Body of pancreas (tissue), 4 donors: ENCODE results near the gene PLA2G2E.

Experiments
- POLR2A ChIP-seq, 3 donors: fragments of 450-650 bp; IDR thresholded peaks; one replicate each; pipeline ENCODE4 v1.6.1; 2016; ENCODE audit warnings: antibody characterized with exemption in 3 of 3, mild to moderate bottlenecking in 2 of 3
- TF ChIP-seq, protein P1 (sequence below), 7 experiments: fragments of 450-650 bp in 4 of 7; fragments of 200-600 bp in 3 of 7; sonication (generic) in 3 of 7; IDR thresholded peaks; one replicate each; pipeline ENCODE4 v1.5.1; 2016 to 2019; ENCODE audit warnings: antibody characterized with exemption in 7 of 7

DNA sequence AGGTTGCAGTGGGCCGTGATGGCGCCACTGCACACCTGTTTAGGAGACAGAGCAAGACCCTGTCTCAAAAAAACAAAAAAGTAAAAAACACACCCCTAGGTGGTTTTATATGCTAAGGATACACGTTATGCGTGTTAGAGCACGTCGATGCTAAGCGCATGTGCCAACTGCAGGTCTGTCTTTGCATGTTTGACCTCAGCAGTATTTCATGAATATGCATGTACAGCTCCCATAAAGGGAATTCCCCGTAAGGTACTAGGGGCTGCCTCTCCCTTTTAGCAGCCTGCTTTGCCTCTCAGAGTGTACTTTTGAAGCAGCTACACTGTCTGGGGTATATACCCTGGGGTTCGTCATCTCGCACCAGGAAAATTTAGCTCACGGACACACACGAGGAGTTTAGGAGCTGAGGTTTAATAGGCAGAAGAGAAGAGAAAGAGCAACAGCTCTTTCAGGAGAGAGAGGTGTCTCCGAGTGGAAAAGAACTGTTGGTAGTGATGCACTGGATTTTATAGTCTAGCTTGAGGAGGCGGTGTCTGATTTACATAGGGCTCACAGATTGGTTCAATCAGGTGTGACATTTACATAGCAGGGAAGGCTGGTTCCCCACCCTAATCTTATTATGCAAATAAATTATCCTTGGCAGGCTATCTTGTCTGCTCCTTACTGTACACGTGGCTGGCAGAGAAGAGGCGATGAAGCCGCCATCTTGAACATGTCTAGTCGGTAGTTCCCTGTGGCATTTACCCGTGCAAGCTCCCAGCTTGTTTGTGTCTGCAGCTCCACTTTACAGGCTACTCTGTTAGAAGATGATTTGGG lies 45.4 kb downstream of the PLA2G2E start:
- TF ChIP-seq, protein P1, sequence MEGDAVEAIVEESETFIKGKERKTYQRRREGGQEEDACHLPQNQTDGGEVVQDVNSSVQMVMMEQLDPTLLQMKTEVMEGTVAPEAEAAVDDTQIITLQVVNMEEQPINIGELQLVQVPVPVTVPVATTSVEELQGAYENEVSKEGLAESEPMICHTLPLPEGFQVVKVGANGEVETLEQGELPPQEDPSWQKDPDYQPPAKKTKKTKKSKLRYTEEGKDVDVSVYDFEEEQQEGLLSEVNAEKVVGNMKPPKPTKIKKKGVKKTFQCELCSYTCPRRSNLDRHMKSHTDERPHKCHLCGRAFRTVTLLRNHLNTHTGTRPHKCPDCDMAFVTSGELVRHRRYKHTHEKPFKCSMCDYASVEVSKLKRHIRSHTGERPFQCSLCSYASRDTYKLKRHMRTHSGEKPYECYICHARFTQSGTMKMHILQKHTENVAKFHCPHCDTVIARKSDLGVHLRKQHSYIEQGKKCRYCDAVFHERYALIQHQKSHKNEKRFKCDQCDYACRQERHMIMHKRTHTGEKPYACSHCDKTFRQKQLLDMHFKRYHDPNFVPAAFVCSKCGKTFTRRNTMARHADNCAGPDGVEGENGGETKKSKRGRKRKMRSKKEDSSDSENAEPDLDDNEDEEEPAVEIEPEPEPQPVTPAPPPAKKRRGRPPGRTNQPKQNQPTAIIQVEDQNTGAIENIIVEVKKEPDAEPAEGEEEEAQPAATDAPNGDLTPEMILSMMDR (IDR thresholded peaks at IDR 0.05) = no peak
- no peak for TF ChIP-seq POLR2A (IDR thresholded peaks at IDR 0.05)
